OCI-LY7 (cell line): Measurements from ENCODE around the gene AARSD1. TPM values are rescaled to one million over a fixed set of nuclear protein-coding genes. Genes with fewer than 3 reads are reported as not detected.

Source experiments
- BruUV-seq: library from RNA; stranded (reverse); fragments of 400-500 nt; replicated peaks from 2 replicates; lab custom pipeline; 2021; lab: Mats Ljungman, UMichigan
- CTCF ChIA-PET: fragments of 300-600 bp; sonication (Branson Sonifier 250); formaldehyde crosslinking; loops from one replicate; lab custom pipeline; 2022; ENCODE audit warnings: antibody characterized with exemption; ENCODE audit not compliant: unreplicated experiment; lab: Charles Lee
- POLR2A ChIA-PET: fragments of 300-600 bp; sonication (Branson Sonifier 250); formaldehyde crosslinking; loops from one replicate; lab custom pipeline; 2022; ENCODE audit warnings: antibody characterized with exemption; lab: Charles Lee
- DNase-seq: peaks from one replicate; pipeline ENCODE4 v3.0.0-alpha.2; 2015; ENCODE audit warnings: low spot score
- H2AFZ ChIP-seq: fragments of 200-600 bp; sonication (generic), shearing (Covaris generic); 2 replicates; pipeline ENCODE4 v1.6.1; 2014; ENCODE audit warnings: mild to moderate bottlenecking, antibody characterized with exemption, low read length, moderate library complexity
- H3K27ac ChIP-seq: fragments of 200-600 bp; sonication (generic); 2 replicates; pipeline ENCODE4 v1.5.1; 2014; ENCODE audit warnings: mixed run types, low read depth, mild to moderate bottlenecking, moderate library complexity, low read length, inconsistent platforms; ENCODE audit not compliant: poor library complexity, severe bottlenecking
- H3K36me3 ChIP-seq: fragments of 200-600 bp; sonication (generic); 2 replicates; pipeline ENCODE4 v1.6.1; 2014; ENCODE audit warnings: mild to moderate bottlenecking, antibody characterized with exemption, low read length, moderate library complexity, mixed read lengths; ENCODE audit not compliant: insufficient read depth
- H3K4me1 ChIP-seq: fragments of 200-600 bp; sonication (generic); 2 replicates; pipeline ENCODE4 v1.5.1; 2014; ENCODE audit warnings: mild to moderate bottlenecking, low read length; ENCODE audit not compliant: insufficient read depth, poor library complexity, severe bottlenecking
- H3K4me2 ChIP-seq: fragments of 200-600 bp; sonication (generic); 2 replicates; pipeline ENCODE4 v1.6.1; 2014; ENCODE audit warnings: mild to moderate bottlenecking, low read length
- H3K4me3 ChIP-seq: fragments of 200-600 bp; sonication (generic); 2 replicates; pipeline ENCODE4 v1.5.1; 2014; ENCODE audit warnings: mild to moderate bottlenecking, low read depth, low read length; ENCODE audit not compliant: poor library complexity, severe bottlenecking
- H3K79me2 ChIP-seq: fragments of 200-600 bp; sonication (generic); 2 replicates; pipeline ENCODE4 v1.6.1; 2016; ENCODE audit warnings: low read depth, mild to moderate bottlenecking, low read length, moderate library complexity, mixed read lengths; ENCODE audit not compliant: insufficient read depth
- H3K9me2 ChIP-seq: fragments of 200-600 bp; sonication (generic); 2 replicates; pipeline ENCODE4 v1.6.1; 2016; ENCODE audit warnings: mild to moderate bottlenecking, low read length, mixed read lengths; ENCODE audit not compliant: insufficient read depth
- H3K9me3 ChIP-seq: fragments of 200-600 bp; sonication (generic); 2 replicates; pipeline ENCODE4 v1.6.1; 2014; ENCODE audit warnings: mild to moderate bottlenecking, mixed run types, low read length, mixed read lengths
- H4K20me1 ChIP-seq: fragments of 200-600 bp; sonication (generic); 2 replicates; pipeline ENCODE4 v1.6.1; 2014; ENCODE audit warnings: mild to moderate bottlenecking, antibody characterized with exemption, low read length, moderate library complexity, mixed read lengths; ENCODE audit not compliant: insufficient read depth
- CTCF ChIP-seq: fragments of 200-600 bp; sonication (generic); conservative IDR thresholded peaks from 2 replicates; pipeline ENCODE4 v1.5.1; 2014; ENCODE audit warnings: mild to moderate bottlenecking, antibody characterized with exemption, low read length, moderate library complexity, mixed read lengths
- EZH2phosphoT487 ChIP-seq: fragments of 200-600 bp; sonication (generic); IDR thresholded peaks from 2 replicates; pipeline ENCODE4 v1.6.1; 2018; ENCODE audit warnings: low read depth, borderline replicate concordance, mild to moderate bottlenecking, mixed run types, antibody characterized with exemption, low read length, moderate library complexity, mixed read lengths
- intact Hi-C: fragments of 100-400 bp; cut with micrococcal nuclease; formaldehyde crosslinking; loops from one replicate; pipeline ENCODE4 v1.10.0; 2022; ENCODE audit not compliant: unreplicated experiment
- total RNA-seq, 2 experiments: library from RNA; depleted of rRNA in 1 of 2; stranded (reverse); fragments of >200 nt in 1 of 2; shearing (Covaris generic) in 1 of 2; gene quantifications; 2 replicates each; pipeline ENCODE4 v1.2.3, GENCODE V29; 2014 to 2022

AARSD1 gene
- total RNA-seq, 2 experiments from 2014 or later = 26.9 to 31.7 TPM

- CTCF ChIA-PET = no interaction called here
- intact Hi-C loops = no loop called here
- H3K4me3 ChIP-seq = no peak overlapping the region
- no peak overlapping the region for H3K4me2 ChIP-seq
- no peaks in the 10 kb centered on the region for H3K9me2 ChIP-seq
- no TSS peak for BruUV-seq
- no peaks in the 10 kb centered on the region for H3K36me3 ChIP-seq
- H3K27ac ChIP-seq = no peak overlapping the region
- no peak for DNase-seq
- POLR2A ChIA-PET = interaction anchor here (0.5 to 1.8 kb wide), 3 partner anchors 13 to 121 kb away, joined by 3 to 5 read pairs (median 3); partner anchors contain the start of genes RND2 and RPL27
- no peaks in the 10 kb centered on the region for H3K9me3 ChIP-seq
- peaks cover 2% of the 10 kb centered on the region for H3K4me1 ChIP-seq
- H4K20me1 ChIP-seq = no peaks in the 10 kb centered on the region
- no peaks in the 10 kb centered on the region for H3K79me2 ChIP-seq
- no peak overlapping the region for H2AFZ ChIP-seq
- TF ChIP-seq CTCF = no peak
- no peak for TF ChIP-seq EZH2phosphoT487
Observed at GRCh38 chr17:43011728-43012472, 47.6 kb upstream of the AARSD1 start.

GRCh38 chr17:43010667-43011308 is 46.5 kb upstream of the AARSD1 start:
- ChIA-PET CTCF (interaction anchor here (0.5 kb wide), 1 partner anchor 44 kb away, joined by 3 read pairs; no protein-coding TSS in a partner anchor), POLR2A (interaction anchor here (0.6 to 1.1 kb wide), 2 partner anchors 12 to 23 kb away, joined by 3 read pairs; partner anchors contain the start of gene RPL27)
- intact Hi-C loops = no loop called here
- Histone ChIP-seq H3K36me3 (peaks cover 4% of the 10 kb centered on the region), H3K4me2 (no peak overlapping the region), H3K9me3 (no peaks in the 10 kb centered on the region), H2AFZ (no peak overlapping the region), H3K4me1 (peaks cover 10% of the 10 kb centered on the region), H3K4me3 (no peak overlapping the region), H3K9me2 (no peaks in the 10 kb centered on the region), H3K79me2 (no peaks in the 10 kb centered on the region), H3K27ac (no peak overlapping the region), H4K20me1 (no peaks in the 10 kb centered on the region)
- TF ChIP-seq CTCF (no peak), EZH2phosphoT487 (no peak)
- no TSS peak for BruUV-seq
- DNase-seq = no peak
